ENCODE measurements around the gene IGSF6.
A peak's percentile ranks its signal among the peaks of the same experiment; 100 is the strongest.
"Not testable (repeated sequence)": the region's sequence is repeated elsewhere in the genome, so short reads cannot be mapped to it uniquely, and the experiment has no call there.

The IGSF6 gene

GRCh38 chr16:21651515-21651914, 893 bp downstream of the IGSF6 start:
- no peak for DNase-seq

- DNase-seq = no peak
Measured at GRCh38 chr16:21650521-21650920, 1.9 kb downstream of the IGSF6 start.

GRCh38 chr16:21649826-21650406, 2.5 kb downstream of the IGSF6 start:
- DNase-seq = not testable (repeated sequence)

GRCh38 chr16:21647562-21648164, 4.7 kb downstream of the IGSF6 start:
- DNase-seq = no peak

GRCh38 chr16:21646721-21647561, 5.5 kb downstream of the IGSF6 start:
- no peak for DNase-seq

- no peak for DNase-seq
Measured at GRCh38 chr16:21646091-21646490, 6.3 kb downstream of the IGSF6 start.

GRCh38 chr16:21645261-21645721, 7.1 kb downstream of the IGSF6 start:
- DNase-seq = no peak

- DNase-seq = peak; percentile 45 to 54
Measured at GRCh38 chr16:21644674-21645073, 7.7 kb downstream of the IGSF6 start.

- no peak for DNase-seq
Measured at GRCh38 chr16:21643785-21644184, 8.6 kb downstream of the IGSF6 start.

GRCh38 chr16:21642861-21643260, 9.5 kb downstream of the IGSF6 start:
- DNase-seq = no peak

GRCh38 chr16:21641916-21642315, 10.5 kb downstream of the IGSF6 start:
- no peak for DNase-seq

GRCh38 chr16:21639493-21639892, 12.9 kb downstream of the IGSF6 start:
- DNase-seq = no peak

GRCh38 chr16:21638573-21638975, 13.8 kb downstream of the IGSF6 start:
- no peak for DNase-seq

- DNase-seq = no peak
Measured at GRCh38 chr16:21637032-21637968, 15.1 kb downstream of the IGSF6 start.

- not testable (repeated sequence) for DNase-seq
Measured at GRCh38 chr16:21635694-21636093, 16.7 kb downstream of the IGSF6 start.

GRCh38 chr16:21634216-21634615, 18.2 kb downstream of the IGSF6 start:
- no peak for DNase-seq

GRCh38 chr16:21631951-21632575, 20.3 kb downstream of the IGSF6 start:
- DNase-seq = not testable (repeated sequence)

GRCh38 chr16:21631376-21631775, 21.0 kb downstream of the IGSF6 start:
- DNase-seq = not testable (repeated sequence)

- DNase-seq = peak; percentile 23 to 45
Measured at GRCh38 chr16:21630866-21631265, 21.5 kb downstream of the IGSF6 start.

GRCh38 chr16:21629616-21630539, 22.5 kb downstream of the IGSF6 start:
- not testable (repeated sequence) for DNase-seq

- DNase-seq = no peak
Measured at GRCh38 chr16:21628772-21629171, 23.6 kb downstream of the IGSF6 start.
